Measurements from ENCODE around the gene NOXA1.
A peak's percentile ranks its signal among the peaks of the same experiment; 100 is the strongest.
"Not testable (repeated sequence)": the region's sequence is repeated elsewhere in the genome, so short reads cannot be mapped to it uniquely, and the experiment has no call there.

NOXA1 gene, protein sequence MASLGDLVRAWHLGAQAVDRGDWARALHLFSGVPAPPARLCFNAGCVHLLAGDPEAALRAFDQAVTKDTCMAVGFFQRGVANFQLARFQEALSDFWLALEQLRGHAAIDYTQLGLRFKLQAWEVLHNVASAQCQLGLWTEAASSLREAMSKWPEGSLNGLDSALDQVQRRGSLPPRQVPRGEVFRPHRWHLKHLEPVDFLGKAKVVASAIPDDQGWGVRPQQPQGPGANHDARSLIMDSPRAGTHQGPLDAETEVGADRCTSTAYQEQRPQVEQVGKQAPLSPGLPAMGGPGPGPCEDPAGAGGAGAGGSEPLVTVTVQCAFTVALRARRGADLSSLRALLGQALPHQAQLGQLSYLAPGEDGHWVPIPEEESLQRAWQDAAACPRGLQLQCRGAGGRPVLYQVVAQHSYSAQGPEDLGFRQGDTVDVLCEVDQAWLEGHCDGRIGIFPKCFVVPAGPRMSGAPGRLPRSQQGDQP

DNA sequence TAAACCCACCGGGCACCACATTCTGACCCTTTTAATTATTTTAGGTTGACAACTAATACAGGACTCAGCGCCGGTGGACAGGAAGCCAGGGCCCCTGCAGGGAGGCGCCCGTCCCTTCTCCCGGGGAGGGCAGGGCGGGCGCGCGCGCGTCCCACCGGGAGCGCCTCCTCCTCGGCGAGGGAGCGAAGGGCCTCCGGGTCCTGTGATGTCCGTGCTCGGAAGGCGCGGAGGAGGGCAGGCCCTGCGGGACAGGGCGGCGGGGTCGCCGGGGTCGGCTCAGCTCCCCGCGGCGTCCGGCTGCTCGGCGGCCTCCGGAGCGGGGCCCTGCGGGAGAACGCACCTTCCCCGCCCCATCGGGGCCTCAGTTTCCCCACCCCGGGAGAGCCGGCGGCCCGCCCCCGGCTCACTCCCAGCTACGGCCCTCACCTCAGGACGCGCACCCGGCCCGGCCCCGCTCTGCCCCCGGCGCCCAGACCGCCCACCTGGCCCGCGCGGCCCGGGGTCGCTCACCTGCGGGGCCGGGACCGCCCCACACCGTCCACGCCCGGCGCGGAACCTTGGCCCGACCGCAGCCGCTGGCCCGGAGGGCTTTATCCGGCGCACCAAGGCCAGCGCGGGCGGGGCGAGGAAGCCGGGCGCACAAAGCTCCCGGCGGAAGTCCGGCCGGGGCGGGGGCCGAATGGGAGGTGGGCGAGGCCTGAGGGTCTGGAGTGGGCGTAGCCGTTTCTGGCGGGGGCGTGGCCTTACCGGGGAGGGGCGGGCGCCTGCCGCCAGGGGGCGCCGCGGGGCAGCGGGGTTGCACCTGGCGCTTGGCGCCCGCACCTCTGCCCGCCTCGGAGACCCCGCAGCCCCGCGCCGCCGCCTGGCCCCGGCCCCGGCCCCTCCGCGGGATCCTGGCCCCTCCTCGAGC is at the start of gene NOXA1, which contains the start of gene EXD3:
Gene NOXA1 (plus strand): TSS at position 790 of the 910 bp plus-strand sequence. CDS start 137 bp downstream, outside the sequence.
Gene EXD3 (minus strand): TSS at position 559 of the 910 bp plus-strand sequence. CDS start 27,805 bp downstream, outside the sequence.
- peak; percentile 87 for DNase-seq (ENCODE audit: low read depth)

DNA sequence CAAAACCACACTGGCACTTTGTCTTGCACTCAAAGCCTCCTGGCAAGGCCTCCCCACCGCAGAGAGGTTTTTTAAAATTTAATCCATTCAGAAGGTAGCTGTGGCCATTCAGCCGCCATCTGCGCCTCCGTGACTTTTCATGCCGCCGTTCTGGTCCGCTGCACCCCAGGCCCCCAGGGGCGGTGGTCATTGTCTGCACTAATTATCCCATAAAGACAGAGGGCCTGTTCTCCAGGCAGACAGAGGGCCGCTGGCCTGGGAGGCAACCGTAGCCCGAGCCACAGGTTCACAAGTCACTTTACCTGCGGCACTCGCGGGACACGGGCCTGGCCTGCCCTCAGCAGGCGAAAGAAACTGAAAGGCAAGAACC is 49.6 kb upstream of the NOXA1 start:
- no peak for DNase-seq (ENCODE audit: low read depth)

DNA sequence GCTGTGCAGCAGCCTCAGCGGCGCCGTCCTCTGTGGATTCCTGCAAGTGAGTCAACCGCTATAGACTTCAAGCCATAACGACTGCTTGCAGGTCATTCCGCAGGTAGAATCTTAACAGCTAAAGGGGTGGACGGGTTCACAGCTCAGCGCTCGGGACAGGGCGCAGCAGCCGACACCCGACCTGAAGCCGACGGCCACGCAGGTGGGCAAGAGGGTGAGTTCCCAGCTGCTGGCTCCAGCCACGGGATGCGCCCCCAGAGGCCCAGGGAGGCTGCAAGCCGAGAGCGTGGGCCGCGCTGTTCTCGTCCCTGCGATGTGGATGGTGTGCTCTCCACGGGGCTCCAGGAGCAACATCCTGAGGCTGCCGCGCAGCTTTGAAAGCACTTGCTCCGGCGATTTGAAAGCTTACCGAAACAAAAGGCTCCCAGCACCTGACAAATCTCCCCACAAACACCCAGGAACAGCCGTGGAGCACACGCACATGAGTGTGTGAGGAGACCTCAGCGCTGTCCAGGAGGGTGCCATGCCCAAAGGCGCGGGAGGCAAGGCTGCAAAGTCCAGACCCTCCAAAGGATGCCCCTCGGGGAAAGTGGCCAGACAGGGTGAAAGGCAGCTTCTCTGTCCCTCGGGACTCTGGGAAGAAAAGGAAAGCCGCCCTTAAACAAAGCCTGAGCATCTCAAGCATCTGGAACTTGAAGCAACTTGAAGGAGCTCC is 48.9 kb upstream of the NOXA1 start:
- DNase-seq (ENCODE audit: low read depth), result no peak

DNA sequence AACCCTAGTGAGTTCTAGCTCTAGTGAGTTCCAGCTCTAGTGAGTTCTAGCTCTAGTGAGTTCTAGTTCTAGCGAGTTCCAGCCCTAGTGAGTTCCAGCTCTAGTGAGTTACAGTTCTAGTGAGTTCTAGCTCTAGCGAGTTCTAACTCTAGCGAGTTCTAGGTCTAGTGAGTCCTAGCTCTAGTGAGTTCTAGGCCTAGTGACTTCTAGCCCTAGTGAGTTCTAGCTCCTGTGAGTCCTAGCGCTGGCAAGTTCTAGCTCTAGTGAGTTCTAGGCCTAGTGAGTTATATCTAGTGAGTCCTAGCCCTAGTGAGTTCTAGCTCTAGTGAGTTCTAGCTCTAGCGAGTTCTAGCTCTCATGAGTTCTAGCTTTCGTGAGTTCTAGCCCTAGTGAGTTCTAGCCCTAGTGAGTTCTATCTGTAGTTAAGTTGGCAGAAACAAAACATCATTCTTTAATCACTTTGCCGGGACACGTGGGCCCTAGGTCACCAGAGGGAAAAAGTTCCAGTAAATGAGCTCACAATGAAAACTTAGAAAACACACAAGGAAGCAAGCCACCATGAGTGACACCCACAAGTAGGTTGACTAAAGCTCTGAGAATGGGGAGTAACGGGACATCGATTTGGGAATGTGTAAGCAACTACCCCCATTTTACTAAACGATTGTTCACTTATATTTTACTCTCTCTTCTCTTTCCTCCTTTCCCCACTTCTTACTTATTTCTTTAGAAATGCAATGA is 47.7 kb upstream of the NOXA1 start:
- DNase-seq (ENCODE audit: low read depth), result no peak

DNA sequence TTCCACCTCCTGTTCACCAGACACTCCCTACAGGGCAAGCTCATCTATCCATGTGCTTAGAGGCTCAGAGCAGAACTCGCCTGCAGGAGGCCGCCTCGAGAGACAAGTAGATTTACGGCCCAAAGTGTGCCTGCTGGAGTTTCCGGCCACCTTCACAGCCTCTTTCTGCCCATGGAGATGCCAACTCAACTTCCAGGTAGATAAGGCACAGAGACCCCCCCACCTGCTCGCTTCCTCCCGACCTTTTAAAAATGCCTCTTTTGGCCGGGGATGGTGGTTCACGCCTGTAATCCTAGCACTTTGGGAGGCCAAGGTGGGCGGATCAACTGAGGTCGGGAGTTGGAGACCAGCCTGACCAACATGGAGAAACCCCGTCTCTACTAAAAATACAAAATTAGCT is 46.8 kb upstream of the NOXA1 start:
- no peak for DNase-seq (ENCODE audit: low read depth)

DNA sequence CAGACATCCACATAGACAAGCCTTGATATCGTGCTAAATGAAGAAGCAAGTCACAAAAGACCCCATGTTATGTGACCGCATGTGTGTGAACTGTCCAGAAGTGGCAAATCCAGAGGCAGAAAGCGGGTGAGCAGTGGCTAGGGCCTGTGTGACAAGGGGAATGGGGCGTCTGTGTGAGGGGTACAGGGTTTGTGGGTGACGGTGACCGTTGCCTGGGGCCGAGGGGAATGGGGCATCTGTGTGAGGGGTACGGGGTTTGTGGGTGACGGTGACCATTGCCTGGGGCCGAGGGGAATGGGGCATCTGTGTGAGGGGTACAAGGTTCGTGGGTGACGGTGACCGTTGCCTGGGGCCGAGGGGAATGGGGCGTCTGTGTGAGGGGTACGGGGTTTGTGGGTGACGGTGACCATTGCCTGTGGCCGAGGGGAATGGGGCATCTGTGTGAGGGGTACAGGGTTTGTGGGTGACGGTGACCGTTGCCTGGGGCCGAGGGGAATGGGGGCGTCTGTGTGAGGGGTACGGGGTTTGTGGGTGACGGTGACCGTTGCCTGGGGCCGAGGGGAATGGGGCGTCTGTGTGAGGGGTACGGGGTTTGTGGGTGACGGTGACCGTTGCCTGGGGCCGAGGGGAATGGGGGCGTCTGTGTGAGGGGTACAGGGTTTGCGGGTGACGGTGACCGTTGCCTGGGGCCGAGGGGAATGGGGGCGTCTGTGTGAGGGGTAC is 44.3 kb upstream of the NOXA1 start:
- DNase-seq (ENCODE audit: low read depth), result not testable (repeated sequence)

DNA sequence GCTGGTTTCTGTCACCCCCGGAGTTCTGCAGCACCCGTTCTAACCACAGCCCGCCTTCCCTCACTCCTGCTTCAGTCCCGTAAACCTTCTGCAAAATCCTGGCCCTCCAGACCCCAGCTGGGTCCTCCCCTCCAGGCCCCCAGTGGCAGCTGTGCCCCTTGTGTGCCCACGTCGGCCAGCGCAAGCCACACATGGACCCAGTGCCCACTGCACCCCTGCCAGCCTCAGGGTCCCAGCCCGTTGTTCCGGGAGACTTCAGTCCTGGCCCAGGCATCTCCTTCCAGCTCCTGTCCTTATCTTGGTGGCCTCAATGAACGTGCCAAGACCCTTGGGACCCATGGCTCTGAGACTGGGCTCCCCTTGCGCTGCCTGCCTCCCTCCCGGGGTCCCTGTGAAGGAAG is 43.4 kb upstream of the NOXA1 start:
- DNase-seq (ENCODE audit: low read depth), result no peak

DNA sequence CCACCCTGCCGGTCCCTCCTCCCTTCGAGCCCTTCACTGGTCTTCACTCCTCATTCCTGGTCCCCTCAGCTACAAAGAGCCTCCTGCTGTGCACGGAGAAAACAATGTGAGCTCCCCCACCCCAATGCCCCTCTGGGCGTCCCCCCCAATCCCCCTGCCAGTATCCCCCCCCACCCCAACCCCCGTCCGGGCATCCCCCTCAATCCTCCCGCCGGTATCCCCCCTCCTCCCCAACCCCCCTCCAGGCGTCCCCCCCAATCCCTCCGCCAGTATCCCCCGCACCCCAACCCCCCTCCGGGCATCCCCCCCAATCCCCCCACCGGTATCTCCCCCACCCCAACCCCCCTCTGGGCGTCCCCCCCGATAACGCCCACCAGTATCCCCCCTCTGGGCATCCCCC is 43.0 kb upstream of the NOXA1 start:
- DNase-seq (ENCODE audit: low read depth), result no peak

DNA sequence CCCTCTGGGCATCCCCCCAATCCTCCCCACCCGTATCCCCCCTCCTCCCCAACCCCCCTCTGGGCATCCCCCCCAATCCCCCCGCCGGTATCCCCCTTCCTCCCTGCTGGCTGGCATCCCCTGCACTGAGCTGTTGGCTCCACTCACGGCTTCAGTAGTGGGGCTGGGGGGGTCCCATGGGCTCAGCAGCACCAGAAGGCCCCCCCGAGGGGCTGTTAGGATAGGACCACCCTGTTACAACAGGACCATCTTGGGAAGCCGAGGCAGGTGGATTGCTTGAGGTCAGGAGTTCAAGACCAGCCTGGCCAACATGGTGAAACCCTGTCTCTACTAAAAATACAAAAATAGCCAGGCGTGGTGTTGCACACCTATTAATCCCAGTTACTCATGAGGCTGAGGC is 42.6 kb upstream of the NOXA1 start:
- DNase-seq (ENCODE audit: low read depth), result no peak

DNA sequence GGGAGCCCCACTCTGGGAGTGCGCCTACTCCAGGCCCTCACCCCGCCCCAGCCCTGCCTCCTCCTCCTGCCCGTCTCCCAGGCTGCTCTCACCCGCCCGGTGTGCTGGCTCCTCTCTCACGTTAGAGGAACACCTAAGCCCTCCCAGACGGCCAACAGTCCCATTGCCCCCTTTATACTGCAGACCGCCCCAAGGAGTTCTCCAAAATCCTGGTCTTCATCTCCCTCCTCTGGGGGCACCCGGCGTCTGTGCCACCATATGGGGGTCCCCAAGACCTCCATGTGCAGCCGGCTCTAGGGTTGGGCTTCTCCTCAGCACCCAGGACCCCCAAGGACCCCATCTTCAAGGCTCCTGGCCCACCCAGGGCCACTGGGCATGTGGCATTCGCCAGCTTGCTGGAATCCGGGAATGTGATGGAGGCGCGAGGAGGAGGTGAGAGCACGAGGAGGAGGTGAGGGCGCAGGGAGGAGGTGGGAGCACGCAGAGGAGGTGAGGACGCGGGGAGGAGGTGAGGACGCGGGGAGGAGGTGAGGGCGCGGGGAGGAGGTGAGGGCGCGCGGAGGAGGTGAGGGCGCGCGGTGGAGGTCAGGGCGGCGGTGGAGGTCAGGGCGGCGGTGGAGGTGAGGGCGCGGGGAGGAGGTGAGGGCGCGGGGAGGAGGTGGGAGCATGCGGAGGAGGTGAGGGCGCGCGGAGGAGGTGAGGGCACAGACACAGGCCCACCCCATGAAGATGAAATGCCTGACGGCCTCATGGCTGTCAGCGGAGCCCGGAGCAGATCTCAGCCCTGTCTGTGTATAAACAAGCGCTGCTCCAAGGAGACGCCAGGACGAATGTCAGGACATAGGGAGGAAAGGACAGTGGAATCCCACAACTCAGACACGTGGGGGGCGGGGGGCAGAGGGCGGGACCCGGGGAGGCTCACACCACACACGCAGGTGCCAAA is 41.4 kb upstream of the NOXA1 start:
- DNase-seq (ENCODE audit: low read depth), result no peak

DNA sequence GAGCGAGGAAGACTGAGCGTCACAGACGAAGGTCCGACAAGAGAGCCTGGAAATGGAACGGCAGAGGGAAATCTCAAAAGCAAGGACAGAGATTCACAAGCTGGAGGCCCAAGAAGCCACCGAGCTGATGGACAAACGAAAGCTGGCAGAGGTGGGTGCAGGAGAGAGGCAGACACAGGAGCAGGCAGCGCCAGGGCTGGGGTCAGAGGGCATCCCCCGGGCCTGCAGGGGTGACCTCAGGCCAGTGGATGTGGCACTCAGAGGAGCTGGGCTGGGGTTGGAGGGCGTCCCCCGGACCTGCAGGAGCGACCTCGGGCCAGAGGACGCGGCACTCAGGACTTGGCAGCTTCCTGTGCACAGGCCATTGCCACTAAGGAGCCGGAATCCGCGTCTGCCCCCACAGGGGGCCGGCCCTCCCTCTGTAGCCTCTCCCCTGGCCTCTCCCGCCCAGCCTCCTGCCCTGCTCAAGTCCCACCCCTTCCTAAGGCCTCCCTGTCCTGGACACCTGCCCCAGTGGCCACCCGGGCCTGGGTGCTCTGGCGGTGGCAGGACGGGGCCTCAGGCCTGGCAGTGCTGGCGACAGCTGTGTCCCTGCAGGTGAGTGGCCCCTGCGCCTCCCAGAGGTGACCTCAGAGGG is 40.6 kb upstream of the NOXA1 start:
- no peak for DNase-seq (ENCODE audit: low read depth)

DNA sequence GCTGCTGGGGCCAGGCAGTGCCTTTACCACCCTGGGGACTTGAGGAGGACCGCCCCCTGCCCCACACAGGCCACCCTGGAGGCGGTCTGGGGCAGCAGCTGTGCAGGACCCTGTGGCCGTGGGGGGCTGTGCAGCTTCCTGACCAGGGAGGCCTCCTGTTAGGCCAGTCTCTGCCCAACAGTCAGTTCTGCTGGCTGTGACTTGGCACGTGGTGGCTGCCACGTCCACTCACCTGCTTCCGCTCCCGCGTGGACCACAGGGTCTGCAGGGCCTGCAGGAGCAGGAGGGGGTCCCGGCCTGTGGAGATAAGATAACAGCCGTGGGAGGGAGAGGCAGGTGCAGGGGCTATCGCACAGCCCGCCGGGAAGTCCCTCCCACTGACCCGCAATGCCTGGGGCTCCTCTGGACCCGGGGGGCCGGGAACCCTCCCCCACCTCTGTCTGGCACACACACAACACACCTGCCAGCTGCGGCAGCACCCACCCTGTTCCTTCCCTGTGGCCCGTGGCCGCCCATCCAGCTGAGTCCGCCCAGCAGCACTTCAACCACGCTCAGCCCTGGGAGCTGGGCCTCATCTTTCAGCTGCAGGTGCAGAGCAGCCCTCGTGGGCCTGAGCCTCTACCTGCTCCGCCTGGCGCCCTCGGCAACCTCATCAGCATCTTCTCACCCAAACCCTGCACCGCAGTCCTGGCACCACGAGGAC is 40.0 kb upstream of the NOXA1 start:
- no peak for DNase-seq (ENCODE audit: low read depth)

DNA sequence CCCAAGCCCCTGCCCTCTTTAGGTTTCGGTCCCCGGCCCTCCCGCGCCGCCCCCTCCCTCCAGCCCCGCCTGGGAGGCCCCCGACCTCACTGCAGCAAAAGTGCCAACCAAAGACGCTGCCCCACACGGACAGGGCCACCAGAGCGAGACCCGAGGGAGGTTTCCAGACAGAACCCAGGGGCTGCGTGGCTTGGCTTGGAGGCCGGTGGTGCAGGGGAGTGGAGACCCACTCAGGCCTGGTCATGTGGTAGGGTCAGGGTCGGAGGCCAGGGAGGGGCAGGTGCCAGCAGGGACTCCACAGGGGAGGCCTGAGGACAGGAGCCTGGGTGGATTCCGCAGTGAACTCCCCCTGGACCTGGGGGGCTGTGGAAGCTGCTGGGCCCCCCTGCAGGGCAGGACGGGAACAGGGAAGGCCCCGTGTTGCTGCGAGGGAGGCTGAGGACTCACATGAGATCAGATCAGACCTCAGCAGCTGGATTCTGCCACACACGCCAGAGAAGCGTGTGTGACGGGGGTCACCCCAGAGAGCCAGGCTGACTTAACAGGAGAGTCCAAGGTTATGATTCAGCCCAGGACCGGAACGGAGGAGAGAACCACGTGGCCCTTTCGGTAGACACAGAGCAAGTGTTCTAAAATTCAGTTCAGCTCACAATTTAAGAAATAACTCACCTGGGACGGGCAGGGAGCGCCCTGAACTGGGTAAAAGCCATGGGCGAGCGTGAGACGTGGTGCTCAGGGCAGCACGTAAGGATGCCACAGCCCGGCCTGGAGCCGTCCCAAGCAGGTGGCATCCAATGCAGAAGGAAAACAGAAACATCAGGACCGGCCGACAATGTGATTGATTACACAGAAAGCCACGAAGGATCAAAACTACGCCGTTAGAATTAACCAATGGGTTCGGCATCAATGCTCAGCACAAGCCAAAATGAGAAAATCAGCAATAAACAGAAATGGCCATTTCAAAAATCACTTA is 39.1 kb upstream of the NOXA1 start:
- no peak for DNase-seq (ENCODE audit: low read depth)

DNA sequence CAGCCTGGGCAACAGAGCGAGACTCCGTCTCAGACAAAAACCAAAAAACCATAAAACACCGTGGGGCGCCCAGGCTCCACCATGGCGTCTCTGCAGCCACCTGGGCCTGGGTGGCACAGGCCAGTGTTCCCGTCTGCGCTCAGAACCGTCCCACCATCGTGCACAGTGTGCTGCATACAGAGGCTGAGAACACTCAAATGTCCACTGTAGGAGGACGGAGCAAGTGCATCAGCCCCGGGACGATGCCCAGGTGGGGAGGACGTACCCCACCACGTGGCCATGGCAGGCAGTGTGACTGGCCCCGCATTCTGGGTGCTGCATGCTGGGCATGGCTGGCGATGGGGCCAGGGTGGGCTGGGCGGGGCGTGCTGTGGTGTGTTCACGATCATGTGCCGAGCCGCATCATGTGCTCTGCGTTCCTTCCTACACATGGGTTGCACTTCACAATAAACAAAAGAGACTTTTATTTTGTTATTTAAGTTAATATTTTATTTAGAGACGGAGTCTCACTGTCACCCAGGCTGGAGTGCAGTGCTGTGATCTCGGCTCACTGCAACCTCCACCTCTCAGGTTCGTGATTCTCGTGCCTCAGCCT is 38.0 kb upstream of the NOXA1 start:
- no peak for DNase-seq (ENCODE audit: low read depth)

DNA sequence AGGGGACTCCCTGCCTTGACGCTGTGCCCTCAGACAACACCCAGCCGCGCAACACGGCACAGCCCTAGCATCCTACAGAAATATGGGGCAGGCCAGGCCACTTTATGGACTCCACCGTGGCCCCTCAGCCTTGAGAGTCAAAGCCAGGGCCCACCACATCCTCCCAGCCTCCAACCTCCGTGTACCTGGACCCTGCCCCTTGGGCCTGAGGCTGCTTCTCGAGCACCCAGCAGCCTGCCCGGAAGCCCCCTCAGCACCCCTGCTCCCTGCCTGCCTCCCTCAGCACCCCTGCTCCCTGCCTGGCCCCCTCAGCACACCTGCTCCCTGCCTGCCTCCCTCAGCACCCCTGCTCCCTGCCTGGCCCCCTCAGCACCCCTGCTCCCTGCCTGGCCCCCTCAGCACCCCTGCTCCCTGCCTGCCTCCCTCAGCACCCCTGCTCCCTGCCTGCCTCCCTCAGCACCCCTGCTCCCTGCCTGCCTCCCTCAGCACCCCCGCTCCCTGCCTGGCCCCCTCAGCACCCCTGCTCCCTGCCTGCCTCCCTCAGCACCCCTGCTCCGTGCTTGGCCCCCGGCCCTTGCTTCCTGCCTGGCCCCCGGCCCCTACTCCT is 36.6 kb upstream of the NOXA1 start:
- DNase-seq (ENCODE audit: low read depth), result not testable (repeated sequence)

DNA sequence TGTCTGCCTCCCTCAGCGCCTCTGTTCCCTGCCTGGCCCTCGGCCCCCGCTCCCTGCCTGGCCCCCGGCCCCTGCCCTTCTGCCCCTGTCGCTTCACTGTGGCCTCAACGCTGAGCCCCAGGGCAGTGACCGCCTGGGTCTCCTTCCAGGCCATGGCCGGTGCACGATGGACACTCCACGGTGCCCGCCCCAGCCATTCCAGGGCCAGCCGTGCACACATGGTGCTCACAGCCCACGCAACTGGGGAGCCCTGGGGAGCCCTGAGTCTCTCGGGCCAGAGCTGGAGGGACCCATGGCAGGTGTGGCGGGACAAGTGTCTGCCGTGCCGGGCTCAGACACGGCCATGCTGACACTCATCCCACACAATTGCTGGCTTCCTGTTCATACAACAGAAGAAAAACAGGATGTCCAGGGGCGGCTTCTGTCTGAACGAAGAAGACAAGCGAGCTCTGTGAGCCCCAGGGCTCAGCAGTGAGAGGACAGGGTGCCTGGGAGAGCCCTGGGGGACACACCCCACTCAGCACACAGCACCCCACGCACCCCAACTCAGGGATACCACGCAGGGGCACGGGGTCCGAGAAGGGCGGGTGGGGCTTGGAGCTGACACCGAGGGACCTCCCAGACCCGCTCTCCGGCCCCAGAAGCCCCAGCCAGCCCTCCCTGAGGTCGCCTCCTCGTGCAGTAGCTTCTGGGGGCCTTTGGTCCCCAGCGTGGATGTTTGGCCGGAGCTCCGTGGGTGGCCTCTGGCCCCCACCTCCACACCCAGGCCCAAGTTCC is 35.9 kb upstream of the NOXA1 start:
- DNase-seq (ENCODE audit: low read depth), result no peak

All from stimulated activated CD8-positive, alpha-beta memory T cell treated with anti-CD3 and anti-CD28 coated beads, Interleukin-15, amount 100 ng/mL, for 1 hour (primary cell).